HG02759 (cell line): ENCODE measurements around the gene GSE1.

Experiments used
- ATAC-seq: cut with Tn5 transposase; IDR thresholded peaks from one replicate; pipeline ENCODE4 v1.9.1; 2021; ENCODE audit warnings: mild to moderate bottlenecking, moderate library complexity; ENCODE audit not compliant: unreplicated experiment

Gene GSE1

DNA sequence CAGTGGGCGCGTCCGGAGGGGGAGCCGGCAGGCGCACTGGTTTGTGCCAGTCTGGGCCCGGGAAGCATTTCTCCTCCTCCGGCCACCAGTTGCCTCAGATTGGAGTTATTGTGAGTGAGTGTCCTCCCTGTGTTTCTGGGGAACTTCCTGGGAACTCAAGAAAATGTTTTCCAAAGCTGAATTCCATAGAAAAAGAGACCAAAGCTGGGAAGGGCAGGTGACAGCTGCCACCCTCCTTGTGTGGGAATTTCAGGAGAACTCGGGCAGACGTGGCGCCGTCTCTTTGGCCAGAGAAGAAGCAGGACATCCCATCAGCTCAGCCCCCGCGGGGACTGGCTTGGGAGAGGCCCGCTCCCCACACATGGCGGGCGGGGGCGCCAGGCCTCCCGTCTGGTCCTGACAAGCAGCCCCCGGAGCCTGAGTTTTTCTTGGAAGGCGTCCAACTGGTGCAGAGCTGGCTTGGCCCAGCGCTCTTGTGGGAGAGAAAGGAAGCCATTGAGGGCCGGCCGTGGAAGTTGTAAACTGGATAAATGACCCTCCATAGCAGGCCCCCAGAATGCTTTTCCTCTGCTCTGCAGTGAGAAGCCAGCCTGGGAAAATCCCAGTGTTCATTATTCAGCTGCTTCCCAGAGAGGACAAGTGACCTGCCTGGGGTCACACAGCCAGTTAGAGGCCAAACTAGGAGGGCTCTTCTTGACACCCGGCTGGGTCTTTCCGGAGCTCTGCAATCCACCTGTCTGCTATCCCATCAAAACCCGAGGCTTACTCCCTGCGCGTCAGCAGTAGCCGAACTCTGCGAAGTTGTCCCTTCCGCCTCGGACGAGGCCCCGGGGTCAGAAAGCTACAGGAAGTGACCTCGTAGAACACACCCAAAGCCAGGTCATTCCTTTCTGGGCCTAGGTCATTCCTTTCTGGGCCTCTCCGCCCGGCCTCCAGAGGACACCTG is 39.2 kb upstream of the GSE1 start:
- no peak for ATAC-seq

DNA sequence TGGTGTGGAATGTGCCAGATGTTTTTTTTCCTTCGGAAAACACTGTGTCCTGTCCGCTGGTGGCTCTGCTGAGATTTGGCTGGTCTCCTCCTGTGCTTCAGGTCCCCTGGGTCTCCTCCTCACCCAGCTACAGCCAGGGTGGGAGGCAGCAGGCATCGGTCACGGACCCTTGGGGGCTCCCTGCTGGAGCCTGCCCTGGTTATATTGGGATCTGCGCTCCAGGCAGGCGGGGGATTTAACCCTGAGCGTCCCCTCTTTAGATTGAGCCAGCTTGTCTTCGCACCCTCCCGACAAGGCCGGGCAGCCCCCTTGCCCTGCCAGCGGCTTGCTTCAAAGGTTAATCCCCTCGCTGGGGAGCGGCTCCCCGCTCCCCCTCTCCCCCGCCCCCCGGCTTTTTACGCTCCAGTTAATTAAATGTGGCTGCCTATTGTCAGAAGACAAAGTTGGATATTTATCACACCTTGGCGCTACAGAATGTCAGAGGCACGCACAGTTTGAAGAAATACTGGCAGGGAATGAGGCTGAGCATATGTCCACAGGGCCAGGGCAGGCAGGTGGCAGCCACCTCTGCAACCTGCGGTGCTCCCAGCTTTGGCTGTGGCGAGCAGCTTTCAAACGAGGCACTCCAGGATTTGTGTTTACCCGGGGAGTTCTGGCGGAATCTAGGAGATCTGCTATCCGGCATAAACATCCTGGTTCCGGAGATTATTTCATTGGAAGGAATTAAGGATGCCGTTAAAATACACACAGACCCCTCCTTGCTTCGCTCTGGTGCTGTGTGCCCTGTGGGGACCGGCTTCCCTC is 38.2 kb upstream of the GSE1 start:
- no peak for ATAC-seq

DNA sequence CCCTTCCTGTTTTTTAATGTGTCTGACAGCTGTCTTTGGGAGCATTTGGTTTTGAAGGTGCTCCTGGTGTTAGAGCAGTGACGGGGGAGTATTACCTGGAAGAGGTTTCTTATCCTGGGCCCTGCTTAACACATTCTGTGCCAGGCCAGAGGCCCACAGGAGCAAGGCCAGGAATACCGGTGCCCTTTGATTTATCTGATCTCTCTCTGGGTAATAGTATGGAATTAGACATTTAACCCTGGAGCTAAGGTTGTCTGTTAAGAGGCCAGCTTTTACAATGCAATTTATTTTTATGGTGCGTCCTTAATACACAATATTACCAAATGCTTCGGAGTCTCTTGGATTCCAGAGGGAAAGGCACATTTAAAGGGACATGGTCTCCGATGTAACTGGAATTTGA is 37.2 kb upstream of the GSE1 start:
- ATAC-seq: no peak

DNA sequence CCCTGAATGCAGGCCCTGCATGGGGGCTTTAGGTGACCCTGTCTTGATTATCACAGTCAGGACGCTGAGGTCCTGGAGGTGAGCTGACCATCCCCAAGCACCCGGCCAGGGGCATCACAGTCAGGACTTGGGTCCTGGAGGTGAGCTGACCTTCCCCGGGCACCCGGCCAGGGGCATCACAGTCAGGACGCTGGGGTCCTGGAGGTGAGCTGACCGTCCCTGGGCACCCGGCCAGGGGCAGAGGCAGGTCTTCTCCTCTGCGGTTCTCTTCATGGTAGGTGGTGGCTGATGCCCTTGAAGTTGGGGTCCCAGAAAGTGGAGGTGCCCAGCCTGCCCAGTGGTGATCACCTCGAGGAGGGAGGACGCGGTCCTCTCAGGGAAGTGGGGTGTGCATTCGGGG is 36.2 kb upstream of the GSE1 start:
- no peak for ATAC-seq

DNA sequence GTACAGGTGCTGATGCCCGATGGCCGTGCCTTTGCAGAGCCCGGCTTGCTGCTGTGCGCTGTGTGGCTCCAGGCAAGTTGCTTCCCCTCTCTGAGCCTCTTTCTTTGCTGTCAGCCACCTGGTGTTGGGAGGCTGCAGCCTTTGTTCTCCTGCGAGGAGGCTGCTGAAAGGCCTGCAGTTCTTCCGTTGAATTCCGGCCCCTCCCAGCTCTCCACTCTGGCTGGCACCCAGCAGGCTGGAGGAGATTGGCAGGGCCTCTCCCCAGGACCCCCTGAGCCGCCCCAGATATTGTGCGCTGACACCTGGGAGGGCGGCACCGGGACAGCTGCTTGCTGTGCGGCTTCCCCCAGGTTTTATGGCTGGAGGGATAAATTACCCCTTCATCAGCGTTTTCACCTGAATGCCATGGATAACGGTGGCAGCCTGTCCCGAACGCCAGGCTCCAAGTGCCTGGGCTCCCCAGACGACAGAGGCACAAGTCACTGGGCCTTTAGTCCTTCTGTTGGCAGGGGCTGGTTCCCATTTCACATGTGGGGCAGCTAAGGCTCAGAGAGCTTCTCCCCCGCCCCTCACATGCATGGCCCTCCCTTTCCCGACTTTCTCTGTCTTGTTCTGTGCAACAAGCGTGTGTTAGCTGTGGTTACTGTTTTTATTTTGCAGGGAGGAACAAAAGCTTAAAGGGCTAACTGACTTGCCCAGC is 35.1 kb upstream of the GSE1 start:
- no peak for ATAC-seq

DNA sequence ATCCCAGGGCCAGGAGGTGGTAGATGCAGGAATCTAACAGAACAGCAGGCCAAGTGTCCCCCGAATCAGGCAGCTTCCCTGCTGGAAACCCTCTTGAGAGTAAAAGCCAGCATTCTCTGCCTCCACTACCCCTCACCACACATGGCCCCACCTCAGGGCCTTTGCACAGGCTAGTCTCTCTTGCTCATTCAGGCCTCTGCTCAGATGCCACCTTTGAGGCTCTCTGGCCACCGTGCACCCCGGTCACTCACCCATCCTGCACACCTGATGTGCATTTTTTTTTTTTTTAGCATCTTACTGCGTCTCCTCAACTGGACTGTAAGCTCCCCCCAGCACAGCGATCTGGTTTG is 34.5 kb upstream of the GSE1 start:
- no peak for ATAC-seq

DNA sequence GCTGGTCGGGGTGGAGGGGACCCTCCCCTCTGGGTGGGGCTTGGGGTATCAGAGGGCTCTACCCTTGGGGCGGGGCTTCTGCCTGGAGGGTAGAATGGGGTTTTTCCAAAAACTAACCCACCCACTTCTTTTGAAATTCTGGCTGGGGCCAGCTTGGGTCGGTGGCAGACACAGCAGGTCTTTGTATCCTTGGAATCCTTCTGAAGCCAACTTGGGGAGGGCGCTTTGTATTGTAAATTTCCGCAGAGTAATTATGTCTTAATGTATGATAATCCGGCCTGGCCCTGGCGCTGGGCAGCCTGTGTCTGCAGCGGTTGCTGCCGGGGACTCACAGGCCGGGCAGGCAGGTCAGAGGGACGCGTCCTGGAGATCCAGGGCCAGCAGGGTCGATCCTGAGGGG is 33.9 kb upstream of the GSE1 start:
- ATAC-seq: no peak

DNA sequence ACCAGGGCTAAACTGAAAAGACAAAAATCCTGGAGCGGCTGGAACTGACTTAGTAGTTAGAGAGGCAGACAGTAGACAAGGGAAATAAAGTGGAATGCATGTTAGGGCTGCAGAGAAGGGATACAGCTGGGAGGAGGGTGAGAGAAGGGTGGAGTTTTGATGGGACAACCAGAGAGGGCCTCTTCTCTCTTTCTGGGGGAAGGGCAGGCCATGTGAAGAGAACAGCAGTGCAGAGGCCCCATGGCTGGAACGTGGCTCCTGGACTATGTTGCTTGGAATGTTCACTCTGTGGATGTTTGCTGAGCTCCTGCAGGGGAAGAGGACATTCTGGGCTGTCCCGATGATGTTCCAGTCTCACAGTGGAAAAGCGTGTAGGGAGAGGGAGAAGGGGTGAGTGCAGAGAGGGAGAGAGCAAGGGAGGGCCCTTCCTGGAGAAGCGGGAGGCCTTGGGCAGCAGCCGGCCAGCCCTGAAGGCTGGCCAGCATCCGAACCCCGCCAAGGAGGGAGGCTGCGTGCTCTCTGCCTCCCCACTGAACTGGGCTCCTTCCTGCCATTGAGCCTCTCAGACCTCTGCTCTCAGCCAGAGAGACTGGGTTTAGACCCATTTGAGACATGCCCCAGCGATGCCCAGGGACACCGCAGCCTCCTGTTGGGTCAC is 33.1 kb upstream of the GSE1 start:
- no peak for ATAC-seq

DNA sequence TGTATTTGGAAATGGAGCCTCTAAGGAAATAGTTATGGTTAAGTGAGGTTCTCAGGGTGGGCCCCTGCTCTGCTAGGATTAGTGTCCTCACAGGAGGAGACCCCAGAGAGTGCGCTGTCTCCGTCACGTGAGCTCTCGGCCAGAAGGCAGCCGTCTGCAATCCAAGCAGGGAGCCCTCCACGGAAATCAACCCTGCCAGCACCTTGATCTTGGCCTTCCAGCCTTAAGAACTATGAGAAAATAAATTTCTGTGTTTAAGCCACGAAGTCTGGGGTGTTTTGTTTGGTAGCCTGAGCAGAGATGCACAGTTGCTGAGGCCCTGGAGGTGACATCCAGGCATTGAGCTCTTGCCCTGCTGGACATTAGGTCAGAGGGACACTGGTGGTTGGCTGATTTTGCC is 32.4 kb upstream of the GSE1 start:
- no peak for ATAC-seq

DNA sequence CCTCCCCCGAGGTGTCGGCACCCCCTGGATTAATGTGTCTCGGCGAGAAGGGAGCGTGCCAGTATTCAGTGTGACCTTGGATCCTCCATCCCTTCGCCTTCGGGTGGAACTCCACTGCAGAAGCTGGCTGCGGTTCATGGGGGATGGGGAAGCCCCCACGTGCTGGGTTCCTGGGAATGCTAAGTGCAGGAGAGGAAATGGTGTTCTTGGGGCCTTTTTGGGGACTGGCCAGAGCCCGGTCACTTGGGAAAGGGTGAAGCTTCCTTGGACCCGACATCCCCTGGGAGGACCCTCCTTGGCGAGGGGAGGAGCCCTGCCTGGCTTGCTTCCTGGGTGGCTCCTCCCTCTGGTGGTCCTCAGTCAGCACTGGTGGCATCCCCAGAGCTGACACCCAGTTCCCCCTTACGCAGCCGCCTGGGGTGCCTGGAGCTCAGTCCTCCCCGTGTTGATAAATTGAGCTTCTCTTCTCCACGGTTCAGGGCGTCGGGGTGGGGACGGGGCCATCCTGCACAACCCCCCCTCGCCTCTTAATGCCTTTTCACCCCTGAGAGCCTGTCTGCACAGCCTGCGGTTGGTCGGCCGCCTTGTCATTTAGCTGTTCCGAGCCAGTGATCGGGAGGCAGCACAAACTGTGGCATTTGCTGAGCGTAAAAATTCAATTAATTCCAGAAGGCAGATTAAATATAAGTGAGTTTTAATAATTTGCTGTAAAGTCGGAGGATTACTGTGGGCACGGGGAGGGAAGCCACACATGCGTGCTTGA is 30.7 kb upstream of the GSE1 start:
- no peak for ATAC-seq

DNA sequence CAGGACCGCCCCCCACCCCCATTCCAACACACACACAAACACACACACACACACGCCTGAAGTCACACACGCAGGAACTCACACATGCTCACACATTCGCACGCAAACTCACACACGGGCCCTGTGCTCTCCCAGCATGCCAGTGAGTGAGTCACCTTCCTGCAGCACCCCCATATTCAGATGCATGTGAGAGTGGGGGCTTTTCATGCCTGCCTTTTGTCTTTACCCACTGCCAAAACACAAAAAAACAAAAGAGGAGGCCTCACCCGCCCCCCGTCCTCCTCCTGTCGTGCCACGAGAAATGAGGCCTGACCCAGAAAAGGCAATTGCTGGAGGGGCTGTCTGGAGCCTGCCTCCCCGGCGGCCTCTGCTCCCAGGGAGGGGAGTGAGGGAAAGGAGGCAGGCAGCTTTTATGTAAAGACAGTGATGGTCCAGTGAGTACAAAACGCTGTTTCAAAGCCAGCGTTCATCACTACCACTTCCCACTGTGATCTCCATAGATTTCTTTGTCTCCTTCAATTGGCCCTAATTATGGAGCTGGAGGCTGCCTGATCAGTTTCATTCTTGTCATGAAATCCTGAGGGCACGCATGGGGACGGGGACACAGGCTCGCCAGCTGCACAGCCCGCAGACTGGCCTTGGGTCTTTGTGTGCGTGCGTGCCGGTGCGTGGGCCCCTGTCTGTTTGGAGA is 29.5 kb upstream of the GSE1 start:
- ATAC-seq: no peak

DNA sequence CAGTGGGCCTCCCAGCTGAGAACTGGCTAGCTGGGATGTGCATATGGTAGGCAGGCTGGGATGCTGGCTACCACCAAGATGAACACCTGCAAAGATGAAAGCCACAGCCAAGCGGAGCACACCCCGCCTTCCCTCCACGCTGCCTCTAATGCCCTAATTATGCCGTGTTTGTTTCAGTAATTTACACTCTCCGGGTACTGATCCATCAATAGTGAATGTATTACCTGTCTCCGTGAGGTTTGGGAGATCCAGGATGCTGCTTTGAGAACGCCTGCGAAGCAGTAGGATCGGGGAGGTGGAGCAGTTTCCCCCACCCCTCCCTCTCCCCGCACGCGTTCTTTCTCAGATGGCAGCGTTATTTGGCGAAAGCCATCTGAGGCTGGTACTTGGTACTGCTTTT is 28.9 kb upstream of the GSE1 start:
- ATAC-seq: no peak

DNA sequence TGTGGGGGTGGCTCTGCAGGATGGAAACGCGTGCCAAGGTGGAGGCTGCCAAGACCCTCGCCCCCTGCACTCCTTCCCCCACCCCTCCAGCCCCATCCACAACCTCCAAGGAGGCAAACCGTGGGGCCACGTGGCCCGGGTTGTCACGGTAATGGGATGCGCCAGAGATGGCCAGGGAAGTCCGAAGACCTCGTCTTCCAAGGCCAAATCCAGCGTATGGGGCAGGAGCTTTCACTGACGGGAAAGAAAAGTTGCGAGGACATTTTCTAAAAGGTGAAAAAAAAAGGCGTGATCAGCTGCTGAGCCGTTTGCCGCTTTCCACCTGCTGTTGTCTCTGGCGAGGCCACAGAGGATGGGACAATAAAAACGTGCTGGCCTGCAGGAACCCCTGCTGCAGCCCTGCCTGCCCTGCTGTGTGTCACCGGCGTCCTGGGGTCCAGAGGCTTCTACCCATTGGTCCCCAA is 28.3 kb upstream of the GSE1 start:
- no peak for ATAC-seq

DNA sequence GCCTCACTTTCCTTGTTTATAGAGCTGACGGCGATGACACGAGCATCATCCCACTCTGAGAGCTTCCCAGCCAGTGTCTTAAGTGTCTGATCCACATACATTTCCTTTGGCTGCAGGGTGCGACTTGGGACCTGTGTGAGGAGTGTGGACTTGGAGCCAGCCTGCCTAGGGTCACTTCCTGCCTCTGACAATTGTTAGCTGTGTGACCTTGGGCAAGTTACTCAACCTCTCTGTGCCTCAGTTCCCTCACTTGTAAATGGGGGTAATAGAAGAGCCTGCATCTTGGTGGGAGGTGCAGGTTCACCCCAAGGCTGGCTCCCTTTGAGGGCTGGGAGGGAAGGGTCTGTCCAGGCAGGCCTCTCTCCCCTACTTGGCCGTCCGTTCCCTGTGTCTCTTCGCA is 27.4 kb upstream of the GSE1 start:
- no peak for ATAC-seq

DNA sequence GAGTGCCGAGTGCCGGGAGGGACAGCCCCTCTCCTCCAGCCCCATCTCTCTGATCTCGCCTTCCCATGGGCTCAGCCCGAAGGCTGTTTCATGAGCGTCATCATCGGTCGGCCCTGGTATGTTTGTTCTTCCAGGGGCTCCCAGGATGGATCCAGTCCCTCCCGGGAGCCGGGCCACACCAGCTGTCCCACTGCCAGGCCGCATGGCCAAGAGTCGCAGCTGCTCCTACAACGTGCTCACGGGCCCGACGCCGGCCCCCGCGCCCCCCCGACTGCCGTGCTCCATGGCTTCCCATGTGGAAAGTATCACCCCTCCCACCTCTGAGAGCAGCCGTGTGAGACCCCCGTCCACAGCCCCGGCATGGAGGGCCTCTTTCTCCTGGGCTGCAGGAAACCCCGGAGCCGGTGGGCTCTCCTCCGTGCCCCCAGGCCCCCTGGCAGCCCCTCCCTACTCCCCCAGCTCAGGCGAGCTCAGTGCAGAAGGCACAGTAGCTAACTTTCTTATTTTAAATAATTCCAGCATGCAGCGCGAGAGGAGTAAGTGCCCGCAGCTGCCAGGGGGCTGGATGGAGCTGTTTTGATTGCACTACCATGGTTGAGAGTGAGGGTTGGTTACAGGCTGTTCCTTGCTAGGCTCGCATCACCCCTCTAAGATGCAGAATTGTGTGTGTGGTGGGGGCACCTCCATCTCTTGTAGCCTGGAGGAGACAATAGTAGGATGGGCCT is 26.6 kb upstream of the GSE1 start:
- no peak for ATAC-seq

DNA sequence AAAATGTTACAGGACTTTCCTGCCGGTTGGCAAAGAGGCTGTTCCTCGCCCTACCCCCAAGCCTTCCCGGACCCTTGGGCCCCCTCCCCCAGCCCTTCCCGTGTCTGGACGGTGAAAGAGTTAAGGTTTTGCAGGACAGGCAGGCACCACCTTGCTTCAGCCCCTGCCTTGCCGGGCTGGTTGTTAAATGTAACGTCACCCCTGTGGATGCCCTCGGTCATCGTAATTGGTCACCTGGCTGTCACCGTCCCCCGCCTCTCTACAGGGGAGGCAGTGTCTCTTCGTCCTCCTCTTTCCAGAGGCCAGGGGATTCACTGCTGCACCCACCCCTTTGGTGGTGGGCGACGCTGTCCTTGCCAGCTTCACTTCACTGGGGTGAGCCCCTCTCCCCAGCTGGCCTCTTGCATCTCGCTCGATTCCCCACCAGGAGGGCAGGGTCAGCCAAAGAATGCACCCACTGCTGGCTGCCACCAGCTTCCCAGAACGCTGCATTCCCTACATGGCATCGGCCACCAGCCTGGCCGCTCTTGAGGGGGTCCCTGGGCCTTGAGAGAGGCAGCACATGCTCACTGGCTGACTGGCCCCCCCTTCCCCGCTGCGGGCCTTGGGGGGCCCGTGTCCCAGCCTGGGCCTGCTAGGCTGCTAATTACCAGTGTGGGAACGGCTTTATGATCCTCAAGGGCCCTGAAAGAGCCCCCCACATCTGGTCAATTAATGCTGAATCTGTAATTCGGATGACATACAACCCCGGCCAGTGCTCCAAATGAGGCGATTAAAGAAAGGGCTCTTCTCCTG is 25.2 kb upstream of the GSE1 start:
- ATAC-seq: no peak

DNA sequence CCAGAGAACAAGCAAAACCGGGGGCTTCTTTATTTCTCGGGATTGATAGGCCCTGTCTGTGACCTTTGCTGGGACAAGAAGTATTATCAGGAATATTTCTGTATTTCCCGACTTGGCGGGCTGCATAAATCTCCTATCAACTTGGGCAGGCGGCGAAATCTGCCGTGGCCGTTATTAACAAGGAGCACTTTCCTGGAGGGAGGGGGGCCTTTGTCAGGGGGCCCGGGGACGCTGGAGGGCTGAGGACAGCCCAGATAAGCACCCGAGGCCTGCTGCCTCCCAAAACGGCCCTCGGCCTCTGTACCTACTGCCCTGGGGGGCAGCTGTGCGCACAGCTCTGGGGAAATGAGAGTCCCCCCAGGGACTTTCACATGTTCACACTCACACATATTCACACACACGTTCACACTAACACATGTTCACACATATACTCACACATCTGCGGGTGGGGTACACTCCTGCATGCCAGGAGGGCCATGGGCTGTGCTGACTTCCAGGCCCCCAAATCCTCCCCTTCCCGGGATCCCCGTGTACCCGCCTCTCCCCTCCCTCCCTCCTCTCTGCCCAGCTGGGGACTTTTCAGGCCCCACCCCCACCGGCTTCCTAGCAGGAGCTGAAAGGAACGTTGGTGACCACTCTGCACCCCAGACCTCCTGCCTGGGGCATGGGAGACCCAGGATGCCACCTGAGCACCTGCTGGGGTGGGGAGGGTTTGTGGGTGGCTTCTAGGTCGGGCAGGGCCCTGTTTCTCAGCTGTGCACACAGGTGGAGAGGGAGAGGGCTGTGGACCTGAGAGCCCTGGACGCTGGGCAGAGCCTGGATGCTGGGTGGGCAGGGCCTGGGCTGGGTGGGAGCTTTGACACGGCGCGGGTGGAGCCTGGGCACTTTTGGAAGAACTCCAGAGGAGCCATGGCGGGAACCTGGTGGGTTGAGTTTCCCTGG is 24.3 kb upstream of the GSE1 start:
- no peak for ATAC-seq
